Lower leg skin (tissue), 4 donors: Measurements from ENCODE around the gene LMF1. TPM values are rescaled to one million over a fixed set of nuclear protein-coding genes. Genes with fewer than 3 reads are reported as not detected.

Source experiments
- DNase-seq, 2 donors: peaks; one replicate each; pipeline ENCODE4 v3.0.0-alpha.2; 2019; ENCODE audit warnings: low spot score in 2 of 2
- H3K4me3 ChIP-seq: fragments of 200-600 bp; sonication (generic); 2 replicates; pipeline ENCODE4 v1.5.1; 2017; ENCODE audit warnings: mild to moderate bottlenecking, low read depth; ENCODE audit not compliant: poor library complexity, severe bottlenecking
- POLR2A ChIP-seq, 2 donors: fragments of 450-650 bp; IDR thresholded peaks; one replicate each; pipeline ENCODE4 v1.6.1; 2016 to 2017; ENCODE audit warnings: antibody characterized with exemption in 2 of 2, mild to moderate bottlenecking in 1 of 2, moderate library complexity in 1 of 2
- WGBS, 2 donors: methylation state at CpG; one replicate each; pipeline ENCODE4 v1.1.5; 2018; 5-methylcytosine and 5-hydroxymethylcytosine counted together
- intact Hi-C: fragments of 100-400 bp; cut with DNase I; formaldehyde crosslinking; loops from one replicate; pipeline ENCODE4 v1.15.0; 2023; ENCODE audit warnings: low total_unique reads
- total RNA-seq, 4 donors: library from RNA; depleted of rRNA; stranded (reverse); fragments of >200 nt; gene quantifications; one replicate each; pipeline ENCODE4 v1.1.0, GENCODE V29; 2016
- TF ChIP-seq, protein P1 (sequence below), 3 donors: fragments of 450-650 bp; IDR thresholded peaks; one replicate each; pipeline ENCODE4 v1.5.1; 2016; ENCODE audit warnings: antibody characterized with exemption in 3 of 3, mild to moderate bottlenecking in 3 of 3, moderate library complexity in 2 of 3

LMF1 gene
- total RNA-seq, 4 donors from 2014 or later = 31.3 to 68.3 (median 50.3) TPM

DNA sequence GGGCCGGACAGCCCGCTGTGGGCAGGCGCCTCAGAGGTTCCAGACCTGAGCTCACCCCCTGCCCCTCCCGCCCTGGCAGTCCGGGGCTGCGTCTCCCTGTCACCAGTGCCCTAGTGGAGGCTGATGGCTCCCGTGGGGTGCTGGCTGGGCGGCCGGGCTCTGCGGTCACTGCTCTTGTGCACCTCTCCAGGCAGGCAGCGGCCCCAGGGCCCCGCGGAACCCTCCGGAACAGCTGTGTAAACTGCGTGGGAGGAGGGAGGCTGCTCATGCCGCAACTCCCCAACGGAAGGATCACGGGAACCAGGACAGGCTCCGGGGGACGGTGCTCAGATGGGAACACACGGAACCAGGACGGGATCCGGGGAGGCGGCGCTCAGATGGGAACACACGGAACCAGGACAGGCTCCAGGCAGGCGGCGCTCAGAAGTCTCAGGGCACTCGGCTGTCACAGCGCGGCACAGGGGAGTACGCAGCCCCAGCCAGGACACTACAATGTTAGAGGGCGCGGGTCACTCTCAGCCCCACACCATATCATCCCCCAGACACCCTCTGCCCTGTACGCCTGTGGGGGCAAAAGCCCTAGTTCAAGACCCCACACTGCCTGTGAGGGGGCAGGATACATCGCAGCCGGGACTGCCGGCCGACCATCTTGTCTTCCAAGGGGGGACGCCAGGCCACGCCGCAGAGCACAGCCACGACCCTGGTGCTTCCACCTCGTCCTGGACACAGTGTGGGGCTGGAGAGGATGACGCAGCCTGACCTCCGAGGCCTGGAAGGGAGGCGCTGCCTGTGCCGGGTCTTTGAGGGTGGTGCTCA is 96.2 kb downstream of the LMF1 start:
- DNase-seq = no peak
- intact Hi-C loops = no loop called here
- TF ChIP-seq POLR2A (IDR thresholded peaks at IDR 0.05) = no peak
- TF ChIP-seq, protein P1, sequence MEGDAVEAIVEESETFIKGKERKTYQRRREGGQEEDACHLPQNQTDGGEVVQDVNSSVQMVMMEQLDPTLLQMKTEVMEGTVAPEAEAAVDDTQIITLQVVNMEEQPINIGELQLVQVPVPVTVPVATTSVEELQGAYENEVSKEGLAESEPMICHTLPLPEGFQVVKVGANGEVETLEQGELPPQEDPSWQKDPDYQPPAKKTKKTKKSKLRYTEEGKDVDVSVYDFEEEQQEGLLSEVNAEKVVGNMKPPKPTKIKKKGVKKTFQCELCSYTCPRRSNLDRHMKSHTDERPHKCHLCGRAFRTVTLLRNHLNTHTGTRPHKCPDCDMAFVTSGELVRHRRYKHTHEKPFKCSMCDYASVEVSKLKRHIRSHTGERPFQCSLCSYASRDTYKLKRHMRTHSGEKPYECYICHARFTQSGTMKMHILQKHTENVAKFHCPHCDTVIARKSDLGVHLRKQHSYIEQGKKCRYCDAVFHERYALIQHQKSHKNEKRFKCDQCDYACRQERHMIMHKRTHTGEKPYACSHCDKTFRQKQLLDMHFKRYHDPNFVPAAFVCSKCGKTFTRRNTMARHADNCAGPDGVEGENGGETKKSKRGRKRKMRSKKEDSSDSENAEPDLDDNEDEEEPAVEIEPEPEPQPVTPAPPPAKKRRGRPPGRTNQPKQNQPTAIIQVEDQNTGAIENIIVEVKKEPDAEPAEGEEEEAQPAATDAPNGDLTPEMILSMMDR (IDR thresholded peaks at IDR 0.05) = no peak
- H3K4me3 ChIP-seq = no peak overlapping the region
- 88 to 90% methylated on average over 31 to 42 of the region's 48 CpGs for WGBS, 2 donors

DNA sequence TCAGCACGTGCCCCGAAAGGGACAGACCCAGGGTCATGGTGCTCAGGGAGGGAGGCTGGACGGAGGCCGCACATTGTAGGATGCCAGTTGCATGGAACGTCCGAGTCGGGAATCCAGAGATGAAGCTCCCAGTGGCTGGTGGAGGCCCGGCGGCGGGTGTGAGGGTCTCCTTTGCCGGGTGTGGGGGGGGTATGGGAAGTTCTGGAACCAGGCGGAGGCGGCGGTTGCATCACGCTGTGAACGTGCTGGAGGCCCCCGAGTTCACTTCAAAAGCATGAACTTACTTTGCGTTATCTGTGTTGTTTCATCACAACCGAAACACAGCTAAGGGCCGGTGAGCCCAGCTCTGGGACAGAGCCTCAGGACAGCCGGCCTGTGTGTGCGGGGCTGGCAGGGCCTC is 96.9 kb downstream of the LMF1 start:
- no peak overlapping the region for H3K4me3 ChIP-seq
- DNase-seq = no peak
- 89 to 94% methylated on average over 16 to 22 of the region's 22 CpGs for WGBS, 2 donors
- TF ChIP-seq, protein P1 (IDR thresholded peaks at IDR 0.05) = no peak
- no peak for TF ChIP-seq POLR2A (IDR thresholded peaks at IDR 0.05)
- intact Hi-C loops = no loop called here

DNA sequence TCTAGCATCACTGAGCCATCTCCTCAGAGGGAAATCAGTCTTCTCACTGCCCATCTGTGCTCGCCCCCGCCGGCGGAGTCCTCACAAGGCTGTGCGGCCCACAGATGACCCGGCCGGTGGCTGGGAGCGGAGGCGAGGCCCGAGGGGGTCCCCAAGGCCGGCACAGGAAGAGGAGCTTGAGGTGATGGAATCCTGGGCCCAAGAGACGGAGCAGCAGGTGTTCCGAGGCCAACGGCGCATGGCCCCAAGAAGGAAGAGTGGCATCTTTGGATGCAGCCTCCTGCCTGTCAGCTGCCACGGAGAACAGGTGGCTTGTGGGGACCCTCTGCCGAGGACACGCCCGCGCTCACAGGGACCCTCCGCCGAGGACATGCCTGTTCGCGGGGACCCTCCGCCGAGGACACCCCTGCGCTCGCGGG is 97.5 kb downstream of the LMF1 start:
- intact Hi-C loops = no loop called here
- no peak overlapping the region for H3K4me3 ChIP-seq
- 86 to 90% methylated on average over 27 to 29 of the region's 29 CpGs for WGBS, 2 donors
- no peak for DNase-seq
- no peak for TF ChIP-seq POLR2A (IDR thresholded peaks at IDR 0.05)

DNA sequence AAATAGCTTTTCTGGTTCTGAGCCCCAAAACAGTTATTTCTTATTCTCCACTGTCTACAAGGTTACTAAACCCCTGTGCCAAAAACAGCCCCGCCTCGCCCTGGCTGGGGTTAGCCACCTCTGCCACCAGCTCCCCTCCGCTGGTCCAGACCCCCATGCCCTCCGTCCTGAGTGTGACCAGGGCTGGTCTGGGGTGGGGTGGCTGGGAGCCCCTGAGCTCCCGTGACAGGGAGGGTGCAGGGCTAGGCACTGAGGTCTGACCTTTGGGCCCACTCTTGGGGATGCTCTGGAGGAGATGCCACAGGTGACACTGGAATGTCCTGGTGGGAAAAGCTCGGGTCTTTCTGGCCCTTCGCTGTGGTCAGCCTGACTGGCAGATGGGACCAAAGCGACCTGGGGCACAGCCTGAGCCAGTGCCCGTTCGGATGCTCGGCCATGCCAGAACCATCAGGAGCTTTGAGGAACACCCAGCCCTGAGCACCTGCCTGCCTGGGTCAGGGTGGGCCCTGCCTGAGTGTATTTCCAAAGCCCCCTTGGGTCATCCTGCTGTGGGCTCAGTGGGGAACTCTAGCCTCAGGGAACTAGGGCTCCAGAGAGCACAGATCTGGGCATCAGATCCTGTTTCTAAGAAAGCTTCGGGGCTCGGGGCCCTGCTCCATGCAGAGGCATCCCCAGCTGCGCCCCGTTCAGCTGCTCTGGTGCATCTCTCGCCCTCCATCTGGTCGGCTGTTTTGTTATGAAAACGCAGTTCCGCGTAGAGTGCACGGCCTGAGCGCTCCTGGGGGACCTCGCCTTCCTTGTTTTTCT is 98.1 kb downstream of the LMF1 start:
- no peak for DNase-seq
- no peak overlapping the region for H3K4me3 ChIP-seq
- no peak for TF ChIP-seq POLR2A (IDR thresholded peaks at IDR 0.05)
- TF ChIP-seq, protein P1 (IDR thresholded peaks at IDR 0.05) = no peak
- 93 to 94% methylated on average over 21 to 23 of the region's 23 CpGs for WGBS, 2 donors
- intact Hi-C loops = no loop called here

DNA sequence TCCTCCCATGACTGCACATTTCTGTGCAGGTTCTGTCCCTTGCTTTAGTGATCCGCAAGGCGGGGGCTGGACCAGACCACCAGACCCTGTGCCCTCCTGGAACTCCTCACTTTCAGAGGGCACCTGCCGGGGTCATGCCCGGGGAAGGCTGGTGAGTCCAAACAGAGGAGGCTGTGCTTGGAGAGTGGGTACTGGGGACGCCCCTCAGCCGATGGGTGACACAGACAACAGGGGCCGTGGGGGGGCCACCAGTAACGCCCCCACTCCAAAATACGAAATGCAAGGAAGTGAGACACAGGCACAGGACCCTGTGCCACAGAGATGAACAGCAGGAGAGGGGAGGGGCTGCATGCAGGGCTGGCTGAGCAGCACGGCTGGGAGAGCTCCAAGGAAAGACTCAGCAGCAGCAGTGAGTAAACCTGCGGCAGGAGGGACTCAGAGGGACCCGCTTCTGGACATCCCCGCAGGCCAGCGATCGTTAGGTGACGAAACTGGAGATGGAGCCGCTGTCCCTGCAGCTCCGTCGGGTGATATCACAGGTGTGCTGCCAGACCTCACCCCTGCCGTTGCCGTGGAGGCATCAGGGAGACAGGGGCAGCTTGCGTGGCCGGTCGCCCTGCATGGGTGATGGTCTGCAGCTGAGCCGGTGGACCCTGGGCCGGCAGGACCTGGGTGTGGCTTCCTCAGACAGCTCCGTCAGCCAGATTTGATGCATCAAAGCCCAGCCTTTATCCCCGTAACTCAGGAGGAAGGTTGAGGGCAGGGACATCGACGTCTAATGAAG is 99.0 kb downstream of the LMF1 start:
- TF ChIP-seq POLR2A (IDR thresholded peaks at IDR 0.05) = no peak
- TF ChIP-seq, protein P1 (IDR thresholded peaks at IDR 0.05) = no peak
- intact Hi-C loops = no loop called here
- no peak overlapping the region for H3K4me3 ChIP-seq
- WGBS, 2 donors = 90 to 93% methylated on average over 22 to 27 of the region's 30 CpGs
- DNase-seq = no peak
